GM21360 (cell line): ENCODE measurements around the gene LSS.
"Not testable (repeated sequence)": the region's sequence is repeated elsewhere in the genome, so short reads cannot be mapped to it uniquely, and the experiment has no call there.

Experiments used
- ATAC-seq: cut with Tn5 transposase; IDR thresholded peaks from one replicate; pipeline ENCODE4 v1.9.1; 2021; ENCODE audit warnings: mild to moderate bottlenecking, moderate library complexity; ENCODE audit not compliant: unreplicated experiment

The LSS gene

DNA sequence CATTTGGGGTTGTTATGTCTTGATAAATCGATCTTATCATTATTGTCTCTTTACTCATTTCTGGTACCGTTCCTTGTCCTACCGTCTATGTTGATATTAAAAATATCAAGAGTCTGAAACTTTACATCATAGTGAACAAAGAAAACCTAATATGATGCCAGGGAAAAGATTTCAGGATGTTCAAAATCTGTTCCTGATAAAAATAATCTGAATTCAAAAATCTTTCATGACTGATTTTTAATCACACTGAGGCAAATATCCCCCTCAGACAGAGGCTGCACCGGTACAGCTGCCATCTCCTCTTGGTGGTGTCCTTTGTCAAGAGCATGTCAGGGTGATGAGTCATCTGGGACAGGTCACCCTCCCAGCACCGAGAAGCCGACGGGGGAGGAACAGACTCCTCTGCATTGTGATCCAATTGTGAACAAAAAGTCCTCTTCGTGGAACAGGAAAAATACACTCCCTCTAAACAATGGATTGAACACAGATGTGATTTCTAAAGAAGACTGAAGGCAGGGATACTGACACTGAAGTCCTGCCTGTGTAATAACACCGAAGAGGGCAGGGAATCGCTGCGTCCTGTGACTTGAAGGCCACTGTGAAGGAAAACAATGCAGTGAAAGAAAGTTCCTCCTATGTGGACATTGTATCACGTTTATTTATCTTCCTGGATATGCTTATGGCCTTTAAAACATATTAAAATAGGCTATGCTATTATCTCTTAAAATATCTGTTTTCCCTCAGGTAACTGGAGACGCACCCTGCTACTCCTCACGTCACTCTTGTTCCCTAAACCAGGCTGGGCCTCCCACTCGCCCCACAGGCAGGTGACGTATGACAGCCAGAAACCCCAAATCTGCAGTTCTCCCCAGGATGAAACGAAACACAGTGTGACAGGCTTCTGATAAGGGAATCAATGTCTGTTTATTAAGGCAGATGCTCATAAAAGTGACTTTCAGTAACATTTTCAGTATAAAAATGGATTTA, 40.1 kb downstream of the LSS start:
- no peak for ATAC-seq

DNA sequence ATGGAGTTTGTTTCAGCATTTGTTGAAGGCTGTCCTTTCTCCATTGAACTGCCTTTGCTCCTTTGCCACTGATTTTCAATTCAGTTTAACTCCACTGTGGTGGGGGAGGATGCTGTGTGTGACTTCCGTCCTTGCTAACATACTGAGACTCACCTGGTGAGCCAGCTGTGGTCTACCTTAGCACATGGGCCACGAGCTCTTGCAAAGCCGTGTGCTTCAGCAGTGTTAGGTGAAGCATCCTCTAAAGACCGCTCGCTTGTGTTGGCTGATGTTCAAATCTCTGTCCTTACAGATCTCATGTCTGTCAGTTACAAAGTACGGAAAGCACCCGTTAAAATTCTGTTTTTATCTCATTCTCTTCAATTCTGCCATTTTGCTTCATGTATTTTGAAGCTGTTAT, 40.8 kb downstream of the LSS start:
- ATAC-seq, result no peak

DNA sequence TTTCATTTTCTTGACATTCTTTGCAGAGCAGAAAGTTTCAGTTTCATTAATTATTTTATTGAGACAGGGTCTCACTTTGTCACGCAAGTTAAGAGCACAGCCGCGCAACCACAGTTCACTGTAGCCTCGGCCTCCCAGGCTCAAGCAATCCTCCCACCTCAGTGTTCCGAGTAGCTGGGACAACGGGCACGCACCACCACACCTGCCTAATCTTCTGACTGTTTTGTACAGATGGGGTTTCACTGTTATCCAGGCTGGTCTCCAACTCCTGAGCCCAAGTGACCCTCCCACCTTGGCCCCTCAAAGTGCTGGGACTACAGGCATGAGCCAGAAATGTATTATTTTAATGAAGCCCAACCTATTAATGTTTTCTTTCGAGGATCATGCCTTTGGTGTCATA, 41.3 kb downstream of the LSS start:
- no peak for ATAC-seq

DNA sequence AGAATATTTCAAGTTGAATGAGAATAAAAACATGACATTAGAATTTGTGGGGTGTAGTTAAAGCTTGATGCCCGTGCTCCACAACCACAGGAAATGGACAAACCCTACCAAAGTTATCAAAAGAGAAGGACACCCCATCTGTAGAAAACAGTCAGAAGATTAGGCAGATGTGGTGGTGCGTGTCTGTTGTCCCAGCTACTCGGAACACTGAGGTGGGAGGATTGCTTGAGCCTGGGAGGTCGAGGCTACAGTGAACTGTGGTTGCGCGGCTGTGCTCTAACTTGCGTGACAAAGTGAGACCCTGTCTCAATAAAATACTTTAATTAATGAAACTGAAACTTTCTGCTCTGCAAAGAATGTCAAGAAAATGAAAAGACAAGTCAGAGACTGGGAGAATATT, 42.9 kb downstream of the LSS start:
- ATAC-seq, result no peak

DNA sequence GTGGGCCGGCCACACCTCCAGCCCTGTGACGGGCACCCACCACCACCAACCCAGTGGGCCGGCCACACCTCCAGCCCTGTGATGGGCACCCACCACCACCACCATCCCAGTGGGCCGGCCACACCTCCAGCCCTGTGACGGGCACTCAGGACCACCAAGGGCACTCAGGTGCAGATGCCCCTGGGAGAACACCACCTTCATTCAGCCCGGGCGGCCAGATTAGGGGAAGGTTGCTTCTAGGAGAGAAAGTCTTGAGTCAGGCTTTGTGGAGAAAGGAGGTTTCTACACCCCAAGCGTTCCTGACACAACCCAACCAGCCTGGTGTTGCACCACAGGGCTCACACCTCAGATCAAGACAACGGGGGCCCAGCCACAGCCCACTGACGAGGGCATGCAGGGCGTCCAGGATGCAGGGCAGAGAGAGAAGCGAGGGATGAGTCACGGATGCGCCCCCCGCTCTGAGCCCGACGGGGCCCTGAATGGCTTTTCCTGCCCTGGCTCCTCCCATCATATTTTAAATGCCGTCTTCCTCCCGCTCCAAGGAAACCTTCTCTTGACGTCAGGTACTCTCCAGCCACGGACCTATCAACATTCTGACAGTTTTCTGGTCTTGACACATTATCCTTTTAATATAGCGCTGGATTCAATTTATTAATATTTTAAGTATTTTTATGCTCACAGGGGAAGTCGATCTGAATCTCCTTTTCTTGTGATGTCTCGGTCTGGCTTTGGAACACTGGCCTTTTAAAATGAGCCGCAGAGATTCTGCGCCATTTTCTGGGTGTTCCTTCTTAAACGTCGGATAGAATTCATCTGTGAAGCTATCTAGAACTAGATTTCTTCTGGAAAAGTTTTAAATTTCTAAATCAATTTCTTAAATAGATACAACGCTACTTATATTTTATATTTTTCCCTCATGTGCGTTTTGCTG, 43.7 kb downstream of the LSS start:
- ATAC-seq, result no peak

DNA sequence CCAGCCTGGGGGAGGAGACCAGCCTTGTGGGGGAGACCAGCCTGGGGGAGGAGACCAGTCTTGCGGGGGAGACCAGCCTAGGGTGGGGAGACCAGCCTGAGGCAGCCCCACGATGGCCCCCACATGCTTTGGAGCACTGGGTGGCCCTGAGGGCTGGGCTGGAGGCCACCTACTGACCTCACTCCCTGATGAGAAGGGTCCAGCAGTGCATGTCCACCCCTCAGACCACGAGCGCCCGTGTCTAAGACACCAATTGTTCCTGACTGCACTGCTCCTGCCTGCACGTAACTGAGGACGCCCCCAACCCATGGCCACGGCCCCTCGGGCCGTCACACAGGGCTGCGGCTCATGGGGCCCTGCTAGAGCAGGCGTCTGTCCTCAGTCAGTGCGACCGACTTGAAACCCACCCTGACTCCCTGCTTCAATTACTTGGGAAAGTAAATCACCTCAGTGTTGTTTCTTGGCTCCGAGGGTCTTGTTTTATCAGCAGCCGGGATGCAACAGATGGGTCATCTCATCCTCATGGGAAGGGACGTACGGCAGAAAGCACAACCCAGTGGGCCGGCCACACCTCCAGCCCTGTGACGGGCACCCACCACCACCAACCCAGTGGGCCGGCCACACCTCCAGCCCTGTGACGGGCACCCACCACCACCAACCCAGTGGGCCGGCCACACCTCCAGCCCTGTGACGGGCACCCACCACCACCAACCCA, 44.5 kb downstream of the LSS start, which contains the start of gene SPATC1L:
Gene SPATC1L, minus strand, starts transcription at position 550 of the 715 bp plus-strand sequence. CDS start 1,643 bp downstream, outside the sequence.
- no peak for ATAC-seq

DNA sequence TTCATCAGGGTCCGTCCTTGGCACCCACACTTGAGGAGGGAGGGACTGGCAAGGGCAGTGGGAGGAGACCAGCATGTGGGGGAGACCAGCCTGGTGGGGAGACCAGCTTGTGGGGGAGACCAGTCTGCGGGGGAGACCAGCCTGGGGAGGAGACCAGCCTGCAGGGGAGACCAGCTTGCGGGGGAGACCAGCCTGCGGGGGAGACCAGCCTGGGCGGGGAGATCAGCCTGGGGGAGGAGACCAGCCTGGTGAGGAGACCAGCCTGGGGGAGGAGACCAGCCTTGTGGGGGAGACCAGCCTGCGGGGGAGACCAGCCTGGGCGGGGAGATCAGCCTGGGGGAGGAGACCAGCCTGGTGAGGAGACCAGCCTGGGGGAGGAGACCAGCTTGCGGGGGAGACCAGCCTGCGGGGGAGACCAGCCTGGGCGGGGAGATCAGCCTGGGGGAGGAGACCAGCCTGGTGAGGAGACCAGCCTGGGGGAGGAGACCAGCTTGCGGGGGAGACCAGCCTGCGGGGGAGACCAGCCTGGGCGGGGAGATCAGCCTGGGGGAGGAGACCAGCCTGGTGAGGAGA, 45.2 kb downstream of the LSS start:
- not testable (repeated sequence) for ATAC-seq

DNA sequence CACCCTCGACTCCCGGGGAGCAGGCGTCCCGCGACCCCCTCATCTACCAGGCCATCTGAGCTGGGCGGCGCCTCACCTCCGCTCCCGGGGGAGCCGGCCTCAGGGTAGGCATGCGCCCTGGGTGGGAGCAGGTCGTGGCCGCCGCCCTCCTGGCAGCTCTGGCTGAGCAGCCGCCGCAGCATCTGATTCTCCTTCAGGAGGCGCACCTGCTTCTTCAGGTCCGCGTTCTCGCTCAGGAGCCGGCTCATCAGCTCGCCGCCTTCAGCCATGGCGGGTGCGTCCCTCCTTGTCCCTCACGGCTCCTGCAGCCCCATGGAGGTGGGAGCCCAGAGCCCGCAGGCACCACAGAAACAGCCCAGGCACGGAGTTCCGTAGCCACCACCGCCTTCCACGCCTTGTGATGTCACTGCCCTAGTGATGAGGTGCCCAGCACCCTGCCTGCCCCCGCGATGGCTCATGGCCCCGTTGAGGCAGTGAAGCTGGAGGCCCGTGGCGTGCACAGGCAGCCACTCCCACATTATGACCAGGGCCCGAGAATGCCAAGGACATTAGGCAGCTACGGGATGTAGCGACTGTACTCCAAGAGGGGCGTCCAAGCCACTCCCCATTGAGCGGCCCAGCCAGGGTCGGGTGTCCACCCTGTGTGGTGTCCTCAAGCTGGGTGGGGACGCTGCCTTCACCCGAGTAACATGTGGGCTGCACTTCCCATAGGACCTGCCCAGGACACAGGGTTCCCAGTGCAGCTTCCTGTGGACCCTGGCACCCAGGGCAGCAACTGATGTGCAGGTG, 45.8 kb downstream of the LSS start:
- no peak for ATAC-seq

DNA sequence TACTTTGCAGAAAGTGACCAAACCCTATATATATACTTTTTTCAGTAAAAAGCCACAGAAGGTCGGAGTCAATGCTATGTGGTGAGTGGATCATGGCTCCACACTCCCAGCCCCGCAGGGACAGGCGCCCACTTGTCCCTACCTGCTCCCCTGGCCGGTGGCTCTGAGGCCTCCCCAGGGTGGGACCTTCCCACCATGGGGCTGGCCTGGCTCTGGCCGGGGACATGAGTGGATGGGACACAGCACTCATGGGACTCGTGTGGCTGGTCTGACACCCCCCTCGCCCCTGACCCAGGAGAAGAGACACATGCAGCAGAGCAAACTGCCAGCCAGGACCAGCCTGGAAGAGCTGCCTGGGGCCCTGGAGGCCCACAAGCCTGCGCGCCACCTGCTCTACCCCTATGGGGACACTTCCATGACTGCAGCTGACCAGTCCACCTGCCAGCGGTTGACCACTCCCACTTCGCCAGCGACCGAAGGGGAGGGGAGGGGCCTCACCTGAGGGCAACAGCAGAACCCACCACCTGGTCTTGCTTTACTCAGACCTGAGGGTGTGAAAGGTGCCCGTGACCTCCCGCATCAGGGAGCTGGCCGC, 46.5 kb downstream of the LSS start:
- ATAC-seq, result no peak

DNA sequence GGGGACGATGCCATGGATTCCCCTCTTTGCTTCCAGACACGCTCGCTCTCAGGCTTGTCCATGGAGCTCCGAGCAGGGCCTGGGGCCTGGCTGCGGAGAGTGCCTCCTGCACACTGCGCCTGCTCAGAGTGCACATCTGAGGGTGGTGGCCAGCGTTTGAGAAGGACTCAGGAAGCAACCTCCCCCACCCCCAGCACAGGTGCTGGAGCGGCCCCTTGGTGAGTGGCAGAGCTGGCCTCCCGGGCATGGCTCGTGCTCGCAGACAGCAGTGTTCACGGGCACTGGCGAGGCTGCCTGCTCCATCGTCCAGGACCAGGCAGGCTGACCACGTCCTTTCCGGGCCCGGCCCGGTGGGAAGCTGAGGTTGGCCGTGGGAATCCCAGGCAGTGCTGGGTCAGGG, 47.1 kb downstream of the LSS start:
- ATAC-seq, result no peak

DNA sequence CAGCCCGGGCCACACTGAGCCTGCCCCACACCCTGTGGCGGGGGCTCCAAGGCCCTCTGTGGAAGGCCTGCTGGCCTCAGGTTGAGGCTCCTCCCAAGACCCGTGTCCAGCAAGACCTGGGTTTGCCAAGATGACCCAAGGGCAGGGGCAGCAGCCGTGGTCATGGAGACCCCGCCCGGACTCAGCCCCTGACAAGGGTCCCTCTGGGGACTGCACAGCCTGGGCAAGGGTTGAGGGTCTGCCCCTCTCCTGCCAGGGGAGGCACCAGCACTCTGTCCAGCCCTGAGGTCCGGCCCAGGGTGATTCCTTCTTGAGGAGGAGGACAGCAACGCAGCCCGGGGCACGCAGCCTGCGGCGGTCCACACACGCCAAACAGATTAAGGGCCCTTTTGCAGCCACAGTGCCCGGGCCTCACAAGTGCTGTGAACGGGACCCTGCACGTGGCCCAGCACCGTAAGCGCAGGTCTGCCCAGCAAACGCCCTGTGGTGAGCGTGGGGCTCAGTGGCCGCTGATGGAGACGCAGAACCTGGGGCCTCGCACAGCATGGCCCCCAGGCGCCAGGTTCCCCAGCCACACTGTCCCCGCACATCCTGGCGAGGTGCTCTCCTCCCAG, 47.7 kb downstream of the LSS start:
- ATAC-seq, result no peak

DNA sequence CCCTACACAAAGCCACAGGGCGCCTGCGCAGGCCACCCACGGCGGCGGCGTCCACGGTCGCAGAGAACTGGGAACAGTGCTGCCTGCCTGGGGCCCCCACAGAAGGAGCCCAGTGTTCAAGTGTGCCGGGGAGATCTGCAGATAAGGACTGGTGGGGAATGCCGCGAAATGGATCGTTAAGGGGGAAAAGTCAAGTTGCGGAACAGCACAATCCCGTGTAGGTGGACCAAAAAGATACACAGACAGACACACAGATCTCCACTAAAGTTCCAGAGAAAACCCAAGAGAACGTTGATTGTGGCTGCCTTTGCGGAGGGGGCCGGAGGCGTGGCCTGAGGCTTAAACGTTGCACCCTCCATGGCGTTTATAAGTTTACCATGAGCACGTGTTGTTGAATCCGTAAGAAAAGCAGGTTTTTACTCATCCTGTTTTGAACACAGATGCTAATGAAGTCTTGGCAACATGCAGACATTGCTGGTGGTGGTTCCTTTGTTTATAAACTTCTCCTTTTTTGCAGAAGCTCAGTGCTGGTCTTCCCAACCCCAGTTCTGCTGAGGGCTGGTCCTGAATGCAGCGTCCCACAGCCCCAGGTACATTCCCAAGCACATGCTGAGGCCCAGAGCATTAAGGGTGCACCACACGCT, 48.4 kb downstream of the LSS start:
- ATAC-seq, result no peak

DNA sequence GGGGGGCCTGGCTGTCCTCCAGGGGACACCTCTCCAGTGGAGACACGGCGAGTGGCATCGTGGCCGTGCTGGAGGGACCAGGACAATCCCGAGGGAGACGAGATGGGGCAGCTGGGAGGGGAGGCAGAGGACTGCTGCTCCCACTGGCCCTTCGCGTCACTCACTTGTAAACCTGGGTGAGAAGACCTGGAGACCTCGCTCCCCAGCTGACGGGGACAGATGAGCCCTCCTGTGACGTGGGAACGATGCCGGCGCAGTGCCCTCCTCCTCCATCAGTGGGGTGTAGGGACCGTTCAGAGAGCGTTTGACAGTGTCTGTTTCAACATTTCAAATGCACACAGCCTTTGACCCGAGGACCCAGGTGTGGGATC, 48.9 kb downstream of the LSS start:
- ATAC-seq, result no peak

DNA sequence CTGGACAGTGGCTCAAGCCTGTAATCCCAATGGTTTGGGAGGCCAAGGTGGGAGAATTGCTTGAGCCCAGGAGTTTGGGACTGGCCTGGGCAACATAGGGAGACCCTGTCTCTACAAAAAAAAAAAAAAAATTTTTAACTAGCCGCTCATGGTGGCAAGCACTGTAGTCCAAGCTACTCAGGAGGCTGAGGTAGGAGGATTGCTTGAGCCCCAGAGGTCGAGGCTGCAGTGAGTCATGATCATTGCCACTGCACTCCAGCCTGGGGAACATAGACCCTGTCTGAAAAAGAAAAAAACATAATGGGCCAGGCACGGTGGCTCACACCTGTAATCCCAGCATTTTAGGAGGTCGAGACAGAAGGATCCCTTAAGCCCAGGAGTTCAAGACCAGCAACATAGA, 49.6 kb downstream of the LSS start:
- ATAC-seq, result no peak

DNA sequence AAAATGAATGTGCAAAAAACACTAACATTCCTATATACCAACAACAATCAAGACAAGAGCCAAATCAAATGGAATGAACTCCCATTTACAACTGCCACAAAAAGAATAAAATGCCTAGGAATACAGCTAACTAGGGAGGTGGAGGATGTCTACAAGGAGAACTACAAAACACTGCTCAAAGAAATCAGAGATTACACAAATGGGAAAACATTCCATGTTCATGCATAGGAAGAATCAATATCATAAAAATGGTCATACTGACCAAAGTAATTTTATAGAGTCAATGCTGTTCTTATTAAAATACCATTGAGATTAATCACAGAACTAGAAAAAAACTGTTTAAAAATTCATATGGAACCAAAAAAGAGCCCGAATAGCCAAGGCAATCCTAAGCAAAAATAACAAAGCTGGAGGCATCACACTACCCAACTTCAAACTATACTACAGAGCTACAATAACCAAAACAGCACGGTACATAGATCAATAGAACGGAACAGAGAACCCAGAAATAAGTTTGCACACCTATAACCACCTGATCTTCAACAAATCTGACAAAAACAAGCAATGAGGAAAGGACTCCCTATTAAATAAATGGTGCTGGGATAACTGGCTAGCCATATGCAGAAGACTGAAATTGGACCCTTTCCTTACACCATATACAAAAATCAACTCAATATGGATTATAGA, 52.0 kb downstream of the LSS start:
- not testable (repeated sequence) for ATAC-seq

DNA sequence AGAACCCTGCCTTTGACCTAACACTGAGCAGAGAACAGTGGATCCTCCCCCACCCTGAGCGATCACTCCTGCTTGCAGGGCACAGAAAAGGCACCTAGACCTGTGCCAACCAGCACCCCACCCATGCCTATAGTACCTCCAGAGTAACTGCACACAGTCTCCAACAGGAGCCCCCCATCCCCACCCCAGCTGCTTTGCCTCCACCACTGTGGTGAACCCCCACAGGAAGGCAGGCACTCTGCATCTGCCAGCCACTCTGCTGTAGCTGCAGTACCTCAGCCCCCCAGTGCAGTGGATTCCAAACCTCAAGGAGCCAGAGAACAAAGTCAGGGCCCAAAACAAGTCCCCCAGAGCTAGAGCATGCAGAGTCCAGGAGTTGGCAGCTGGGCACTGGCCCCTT, 55.0 kb downstream of the LSS start:
- no peak for ATAC-seq

DNA sequence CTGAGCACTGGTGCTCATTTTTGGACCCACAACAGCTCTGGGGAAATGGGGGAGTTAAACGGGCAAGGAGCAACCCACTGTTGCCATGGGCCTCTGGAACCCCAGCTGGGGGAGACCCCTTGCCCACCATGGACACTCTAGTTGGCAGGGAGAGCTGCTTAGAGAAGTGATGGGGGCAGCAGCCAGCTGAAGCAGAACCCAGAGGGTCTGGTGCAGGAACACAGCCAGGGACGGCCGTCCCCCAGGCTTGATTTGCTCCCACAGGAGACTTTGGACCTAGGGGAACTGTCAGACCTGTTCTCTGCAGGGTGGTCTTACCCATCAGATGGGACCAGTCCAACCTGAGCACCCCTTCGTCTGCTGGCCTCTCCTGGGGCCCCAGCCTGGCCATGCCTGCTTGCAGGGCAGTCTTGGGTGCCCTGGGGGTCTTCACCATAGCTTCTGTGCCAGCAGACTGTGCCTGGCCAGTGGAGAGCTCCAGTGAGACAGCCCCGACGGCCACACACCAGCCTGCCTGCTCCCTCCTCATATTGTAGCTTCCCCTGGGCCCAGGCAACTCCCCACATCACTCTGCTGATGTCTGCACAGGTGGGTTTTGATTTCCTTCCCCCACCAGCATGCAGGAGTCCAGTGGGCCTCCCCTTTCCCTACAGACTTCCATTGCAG, 55.6 kb downstream of the LSS start:
- ATAC-seq, result no peak
